Common myeloid progenitor, CD34-positive (primary cell): ENCODE measurements around the gene DDTL.
"Not testable (repeated sequence)": the region's sequence is repeated elsewhere in the genome, so short reads cannot be mapped to it uniquely, and the experiment has no call there.

Experiments used
- CTCF ChIA-PET: fragments of 350-600 bp; sonication (Branson Sonifier 250); formaldehyde crosslinking; loops from one replicate; lab custom pipeline; 2021; ENCODE audit warnings: antibody characterized with exemption; lab: Charles Lee
- POLR2A ChIA-PET: fragments of 350-600 bp; sonication (Branson Sonifier 250); formaldehyde crosslinking; loops from one replicate; lab custom pipeline; 2021; ENCODE audit warnings: antibody characterized with exemption; lab: Charles Lee
- DNase-seq, 3 donors: peaks; one replicate each; pipeline versions ENCODE4 v3.0.0 to v3.0.0-alpha.2; 2013
- H3K27ac ChIP-seq, 2 experiments: 1 replicate in 1 of 2; 2 replicates in 1 of 2; pipeline ENCODE4 v1.7.0; 2013; ENCODE audit warnings: inconsistent platforms in 2 of 2, low read length in 2 of 2, mild to moderate bottlenecking in 2 of 2, low read depth in 1 of 2, moderate library complexity in 1 of 2; ENCODE audit not compliant: severe bottlenecking in 2 of 2, insufficient read depth in 1 of 2, poor library complexity in 1 of 2
- H3K27me3 ChIP-seq, 5 experiments: replicated peaks in 2 of 5; 1 replicate in 3 of 5; 2 replicates in 2 of 5; pipeline versions ENCODE4 v1.6.1 to v1.7.0; 2013; ENCODE audit warnings: low read length in 4 of 5, mild to moderate bottlenecking in 2 of 5, moderate library complexity in 2 of 5, inconsistent platforms in 1 of 5; ENCODE audit not compliant: insufficient read depth in 5 of 5, control insufficient read depth in 4 of 5
- H3K36me3 ChIP-seq, 4 experiments: 1 replicate in 2 of 4; 2 replicates in 2 of 4; pipeline versions ENCODE4 v1.6.1 to v1.7.0; 2013; ENCODE audit warnings: low read length in 3 of 4, control low read depth in 1 of 4, mild to moderate bottlenecking in 1 of 4; ENCODE audit not compliant: control insufficient read depth in 4 of 4, insufficient read depth in 4 of 4
- H3K4me1 ChIP-seq, 4 experiments: 1 replicate in 3 of 4; 2 replicates in 1 of 4; pipeline versions ENCODE4 v1.6.1 to v1.7.1; 2013; ENCODE audit warnings: low read length in 3 of 4, mild to moderate bottlenecking in 3 of 4, control low read depth in 1 of 4, inconsistent platforms in 1 of 4, moderate library complexity in 1 of 4; ENCODE audit not compliant: control insufficient read depth in 4 of 4, insufficient read depth in 4 of 4; ENCODE audit errors: control extremely low read depth in 1 of 4
- H3K4me3 ChIP-seq, 7 experiments: 1 replicate in 4 of 7; 2 replicates in 3 of 7; pipeline versions ENCODE4 v1.5.1 to v1.7.0; 2013; ENCODE audit warnings: mild to moderate bottlenecking in 7 of 7, low read length in 6 of 7, moderate library complexity in 6 of 7, inconsistent platforms in 2 of 7, low read depth in 2 of 7, control low read depth in 1 of 7; ENCODE audit not compliant: insufficient read depth in 4 of 7, control insufficient read depth in 1 of 7; ENCODE audit errors: extremely low read depth in 1 of 7
- H3K9me3 ChIP-seq, 5 experiments: 1 replicate in 4 of 5; 2 replicates in 1 of 5; pipeline versions ENCODE4 v1.6.1 to v1.7.1; 2013; ENCODE audit warnings: low read length in 4 of 5, mild to moderate bottlenecking in 2 of 5, inconsistent platforms in 1 of 5, low read depth in 1 of 5, moderate library complexity in 1 of 5; ENCODE audit not compliant: control insufficient read depth in 4 of 5, insufficient read depth in 2 of 5; ENCODE audit errors: control extremely low read depth in 1 of 5
- WGBS: methylation state at CpG from one replicate; pipeline ENCODE4 v1.1.5; 2013; ENCODE audit not compliant: insufficient coverage; 5-methylcytosine and 5-hydroxymethylcytosine counted together

Gene DDTL

DNA sequence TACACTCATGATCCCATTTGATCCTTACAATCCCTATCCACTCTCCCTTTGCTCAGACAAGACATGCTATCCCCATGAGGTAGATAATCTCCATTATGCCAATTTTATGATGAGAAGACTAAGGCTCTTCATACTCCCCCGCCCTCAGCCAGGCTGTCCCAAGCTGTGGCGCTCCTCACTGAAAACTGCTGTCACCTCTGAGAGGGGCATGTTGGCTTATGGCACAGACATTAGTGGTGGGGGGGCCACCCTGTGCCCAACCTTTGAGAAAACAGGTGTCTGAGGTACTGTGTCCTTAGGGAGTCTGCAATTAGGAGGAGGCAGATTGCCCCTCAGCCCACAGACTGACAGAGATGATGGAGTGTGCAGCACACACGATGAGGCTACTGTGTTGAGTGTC lies 2.4 kb downstream of the DDTL start:
- ChIA-PET CTCF (no interaction called here), POLR2A (no interaction called here)
- no peaks in the 10 kb centered on the region for H3K9me3 ChIP-seq
- H3K27me3 ChIP-seq = no peaks in the 10 kb centered on the region
- H3K4me3 ChIP-seq = no peak overlapping the region
- no peak for DNase-seq
- peaks cover 7 to 30% (median 25%) of the 10 kb centered on the region in 4 experiments for H3K36me3 ChIP-seq
- no peaks in the 10 kb centered on the region for H3K4me1 ChIP-seq
- no peak overlapping the region for H3K27ac ChIP-seq
- WGBS = 94% methylated on average over 3 of the region's 3 CpGs

DNA sequence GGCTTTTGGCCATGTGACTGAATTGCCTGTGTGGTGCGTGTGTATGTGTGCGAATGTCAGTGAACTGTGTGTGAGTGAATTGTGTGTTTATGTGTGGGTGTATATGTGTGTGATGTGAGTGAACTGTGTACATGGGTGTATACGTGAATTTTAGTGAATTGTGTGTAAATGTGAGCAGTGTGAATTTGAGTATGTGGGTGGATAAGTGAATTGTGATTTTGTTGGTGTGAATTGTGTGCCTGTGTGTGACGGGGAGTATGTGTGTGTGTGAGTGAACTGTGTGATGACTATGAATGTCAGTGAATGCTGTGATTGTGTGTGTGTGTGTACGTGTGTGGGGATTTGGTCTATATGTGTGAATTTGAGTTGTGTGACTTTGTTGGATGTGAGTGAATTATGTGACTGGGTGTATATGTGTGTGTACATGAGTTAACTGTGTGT lies 3.5 kb downstream of the DDTL start:
- Histone ChIP-seq H3K9me3 (no peaks in the 10 kb centered on the region), H3K4me3 (no peak overlapping the region), H3K27ac (no peak overlapping the region), H3K4me1 (no peaks in the 10 kb centered on the region), H3K36me3 (peaks cover 7 to 30% (median 25%) of the 10 kb centered on the region in 4 experiments), H3K27me3 (no peaks in the 10 kb centered on the region)
- WGBS = 97% methylated on average over 4 of the region's 5 CpGs
- CTCF ChIA-PET = no interaction called here
- DNase-seq = no peak
- POLR2A ChIA-PET = no interaction called here

GRCh38 chr22:23970816-23971486 lies 4.3 kb downstream of the DDTL start:
- no peak overlapping the region for H3K4me3 ChIP-seq
- no peak for DNase-seq
- no peaks in the 10 kb centered on the region for H3K9me3 ChIP-seq
- ChIA-PET CTCF (no interaction called here), POLR2A (no interaction called here)
- H3K27ac ChIP-seq = no peak overlapping the region
- peaks cover 7 to 30% (median 25%) of the 10 kb centered on the region in 4 experiments for H3K36me3 ChIP-seq
- H3K4me1 ChIP-seq = no peaks in the 10 kb centered on the region
- no peaks in the 10 kb centered on the region for H3K27me3 ChIP-seq
- WGBS = 91% methylated on average over 4 of the region's 6 CpGs

- CTCF ChIA-PET, H3K4me3 ChIP-seq, POLR2A ChIA-PET, H3K27ac ChIP-seq, H3K9me3 ChIP-seq, H3K4me1 ChIP-seq, H3K27me3 ChIP-seq, DNase-seq: not testable (repeated sequence)
- WGBS = 100% methylated on average over 1 of the region's 3 CpGs
- H3K36me3 ChIP-seq = peaks cover 7 to 30% (median 25%) of the 10 kb centered on the region in 4 experiments
Measured at GRCh38 chr22:23971927-23972326, 5.2 kb downstream of the DDTL start.

- H3K9me3 ChIP-seq, H3K4me3 ChIP-seq, CTCF ChIA-PET, DNase-seq, H3K4me1 ChIP-seq, H3K27ac ChIP-seq, POLR2A ChIA-PET, H3K27me3 ChIP-seq: not testable (repeated sequence)
- WGBS = no CpG with 5 or more reads among the region's 29 CpGs
- peaks cover 7 to 26% (median 23%) of the 10 kb centered on the region in 4 experiments for H3K36me3 ChIP-seq
Measured at GRCh38 chr22:23974345-23974744, 7.7 kb downstream of the DDTL start, which contains the start of gene DDT. TSS of gene DDT (minus strand) at chr22:23974441. CDS start at chr22:23974414, 27 bp downstream.

DNA sequence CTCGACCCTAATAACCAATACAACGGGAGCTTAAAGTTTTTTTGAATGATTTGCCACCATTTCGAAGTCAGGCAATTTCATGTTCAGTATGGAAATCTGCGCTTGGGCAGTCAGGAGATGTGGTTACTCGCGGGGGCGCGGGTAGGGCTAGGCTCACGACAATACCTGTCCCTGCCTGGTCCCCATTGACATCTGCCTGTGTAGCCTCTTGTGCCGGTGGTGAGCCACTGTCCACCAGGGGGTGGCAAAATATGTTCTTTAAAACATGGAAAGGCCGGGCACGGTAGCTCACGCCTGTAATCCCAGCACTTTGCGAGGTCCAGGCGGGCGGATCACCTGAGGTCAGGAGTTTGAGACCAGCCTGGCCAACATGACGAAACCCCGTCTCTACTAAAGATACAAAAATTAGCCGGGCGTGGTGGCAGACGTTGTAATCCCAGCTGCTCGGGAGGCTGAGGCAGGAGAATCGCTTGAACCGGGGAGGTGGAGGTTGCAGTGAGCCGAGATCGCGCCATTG lies 8.2 kb downstream of the DDTL start:
- H3K4me3 ChIP-seq, H3K27me3 ChIP-seq, CTCF ChIA-PET, DNase-seq, H3K4me1 ChIP-seq, POLR2A ChIA-PET, H3K9me3 ChIP-seq, H3K27ac ChIP-seq: not testable (repeated sequence)
- WGBS = no CpG with 5 or more reads among the region's 27 CpGs
- peaks cover 7 to 21% (median 18%) of the 10 kb centered on the region in 4 experiments for H3K36me3 ChIP-seq

- CTCF ChIA-PET, DNase-seq, H3K9me3 ChIP-seq, H3K27me3 ChIP-seq, POLR2A ChIA-PET, H3K4me1 ChIP-seq, H3K27ac ChIP-seq, H3K36me3 ChIP-seq, H3K4me3 ChIP-seq: not testable (repeated sequence)
- no CpG with 5 or more reads among the region's 12 CpGs for WGBS
Measured at GRCh38 chr22:23977304-23977703, 10.6 kb downstream of the DDTL start.
